ENCODE measurements around the gene LRRC4C.

- TF ChIP-seq CTCF (IDR thresholded peaks at IDR 0.05) (no peak), TP53 (CRISPR knock-in tag; IDR thresholded peaks at IDR 0.05) (no peak), GABPB1 (CRISPR knock-in tag; IDR thresholded peaks at IDR 0.05) (no peak), JUN (CRISPR knock-in tag; IDR thresholded peaks at IDR 0.05) (no peak), ZBTB43 (CRISPR knock-in tag; IDR thresholded peaks at IDR 0.05) (no peak), NR3C1 (CRISPR knock-in tag; conservative IDR thresholded peaks at IDR 0.05; ENCODE audit: low read depth) (no peak), AFF4 (CRISPR knock-in tag; IDR thresholded peaks at IDR 0.05; ENCODE audit: borderline replicate concordance) (no peak), NR2C2 (CRISPR knock-in tag; IDR thresholded peaks at IDR 0.05) (no peak), CREB1 (CRISPR knock-in tag; IDR thresholded peaks at IDR 0.05) (no peak), SP1 (CRISPR knock-in tag; conservative IDR thresholded peaks at IDR 0.05) (no peak), E2F4 (CRISPR knock-in tag; IDR thresholded peaks at IDR 0.05; ENCODE audit: borderline replicate concordance, low read depth) (no peak), ZNF219 (CRISPR knock-in tag; IDR thresholded peaks at IDR 0.05; ENCODE audit: borderline replicate concordance) (no peak), ATF1 (CRISPR knock-in tag; IDR thresholded peaks at IDR 0.05) (no peak)
These were observed 1168.1 kb downstream of the LRRC4C start for GRCh38 chr11:40291329-40291728.
